IMR-90 (cell line): ENCODE data around the gene NFE2L1. TPM values are rescaled to one million over a fixed set of nuclear protein-coding genes. Genes with fewer than 3 reads are reported as not detected.

Experiments
- ATAC-seq: fragments of 200-7000 bp; cut with Tn5 transposase; 2 replicates; pipeline ENCODE4 v1.9.1; 2020; ENCODE audit warnings: low read depth, mild to moderate bottlenecking, moderate library complexity
- BruUV-seq: library from RNA; stranded (reverse); fragments of 400-500 nt; replicated peaks from 2 replicates; lab custom pipeline; 2021; lab: Mats Ljungman, UMichigan
- CTCF ChIA-PET: fragments of 300-600 bp; formaldehyde crosslinking; extraction: SDS; loops from one replicate; lab custom pipeline; 2021; ENCODE audit warnings: antibody characterized with exemption; lab: Yijun Ruan, JAX
- POLR2A ChIA-PET: fragments of 300-600 bp; sonication (Branson Sonifier 250); formaldehyde crosslinking; loops from one replicate; lab custom pipeline; 2022; ENCODE audit warnings: antibody characterized with exemption; ENCODE audit not compliant: unreplicated experiment; lab: Charles Lee
- DNase-seq: peaks from one replicate; pipeline ENCODE4 v3.0.0; 2013
- H2AFZ ChIP-seq: replicated peaks from 2 replicates; pipeline ENCODE3; 2013; ENCODE audit warnings: low read length, mild to moderate bottlenecking; ENCODE audit not compliant: poor library complexity
- H2AK5ac ChIP-seq: 2 replicates; pipeline ENCODE4 v1.6.1; 2013; ENCODE audit warnings: low read depth, low read length, inconsistent platforms
- H2AK9ac ChIP-seq: replicated peaks from 2 replicates; pipeline ENCODE3; 2013; ENCODE audit warnings: mild to moderate bottlenecking, low read depth, low read length, moderate library complexity; ENCODE audit not compliant: poor library complexity
- H2BK120ac ChIP-seq: 2 replicates; pipeline ENCODE4 v1.6.1; 2013; ENCODE audit warnings: low read depth, low read length, inconsistent platforms
- H2BK15ac ChIP-seq: 3 replicates; pipeline ENCODE4 v1.6.1; 2013; ENCODE audit warnings: low read depth, low read length, inconsistent platforms
- H2BK20ac ChIP-seq: 2 replicates; pipeline ENCODE4 v1.6.1; 2013; ENCODE audit warnings: low read depth, mild to moderate bottlenecking, inconsistent platforms, low read length, moderate library complexity
- H2BK5ac ChIP-seq: 2 replicates; pipeline ENCODE4 v1.6.1; 2013; ENCODE audit warnings: mild to moderate bottlenecking, low read depth, low read length, inconsistent platforms; ENCODE audit not compliant: poor library complexity, severe bottlenecking
- H3K14ac ChIP-seq: replicated peaks from 2 replicates; pipeline ENCODE4 v1.6.1; 2013; ENCODE audit warnings: low read depth, low read length, inconsistent platforms
- H3K18ac ChIP-seq: 2 replicates; pipeline ENCODE4 v1.6.1; 2013; ENCODE audit warnings: low read depth, low read length, control low read depth
- H3K23ac ChIP-seq: 2 replicates; pipeline ENCODE4 v1.6.1; 2013; ENCODE audit warnings: low read depth, low read length, inconsistent platforms
- H3K27ac ChIP-seq: 2 replicates; pipeline ENCODE4 v1.5.1; 2013; ENCODE audit warnings: mild to moderate bottlenecking, control low read depth, low read length; ENCODE audit not compliant: insufficient read depth
- H3K27me3 ChIP-seq: 2 replicates; pipeline ENCODE4 v1.6.1; 2013; ENCODE audit warnings: low read length; ENCODE audit not compliant: control insufficient read depth, insufficient read depth
- H3K36me3 ChIP-seq: 2 replicates; pipeline ENCODE4 v1.6.1; 2013; ENCODE audit warnings: low read length, mixed read lengths; ENCODE audit not compliant: control insufficient read depth, insufficient read depth
- H3K4ac ChIP-seq: 2 replicates; pipeline ENCODE4 v1.6.1; 2013; ENCODE audit warnings: low read depth, low read length, inconsistent platforms
- H3K4me1 ChIP-seq: 2 replicates; pipeline ENCODE4 v1.6.1; 2013; ENCODE audit warnings: low read length, mixed read lengths; ENCODE audit not compliant: control insufficient read depth, insufficient read depth
- H3K4me2 ChIP-seq: 2 replicates; pipeline ENCODE4 v1.6.1; 2013; ENCODE audit warnings: low read depth, mild to moderate bottlenecking, control low read depth, low read length, moderate library complexity
- H3K4me3 ChIP-seq: 2 replicates; pipeline ENCODE4 v1.5.1; 2013; ENCODE audit warnings: low read depth, mild to moderate bottlenecking, control low read depth, low read length, moderate library complexity; ENCODE audit not compliant: insufficient read depth
- H3K56ac ChIP-seq: 2 replicates; pipeline ENCODE4 v1.6.1; 2013; ENCODE audit warnings: low read length, inconsistent platforms; ENCODE audit not compliant: insufficient read depth; ENCODE audit errors: extremely low read depth
- H3K79me1 ChIP-seq, 2 experiments: 2 replicates each; pipeline ENCODE4 v1.6.1; 2013; ENCODE audit warnings: low read length in 2 of 2, inconsistent platforms in 1 of 2, low read depth in 1 of 2
- H3K9ac ChIP-seq: 2 replicates; pipeline ENCODE4 v1.6.1; 2013; ENCODE audit warnings: low read depth, low read length, control low read depth
- H3K9me1 ChIP-seq: 2 replicates; pipeline ENCODE4 v1.6.1; 2013; ENCODE audit warnings: low read length, inconsistent platforms; ENCODE audit not compliant: insufficient read depth
- H3K9me3 ChIP-seq: 2 replicates; pipeline ENCODE4 v1.6.1; 2013; ENCODE audit warnings: low read length; ENCODE audit not compliant: control insufficient read depth, insufficient read depth
- H4K20me1 ChIP-seq: 2 replicates; pipeline ENCODE4 v1.6.1; 2013; ENCODE audit warnings: low read length, inconsistent platforms; ENCODE audit not compliant: insufficient read depth
- H4K5ac ChIP-seq: 2 replicates; pipeline ENCODE4 v1.6.1; 2013; ENCODE audit warnings: mild to moderate bottlenecking, low read depth, low read length, control low read depth
- H4K8ac ChIP-seq, 2 experiments: 2 replicates each; pipeline ENCODE4 v1.6.1; 2013; ENCODE audit warnings: low read depth in 2 of 2, low read length in 2 of 2, control low read depth in 1 of 2, inconsistent platforms in 1 of 2
- H4K91ac ChIP-seq: 2 replicates; pipeline ENCODE4 v1.6.1; 2013; ENCODE audit warnings: low read depth, low read length, inconsistent platforms; ENCODE audit not compliant: insufficient read depth
- MXI1 ChIP-seq: IDR thresholded peaks from 2 replicates; pipeline ENCODE4 v1.6.1; 2012; ENCODE audit warnings: low read depth, mild to moderate bottlenecking, low read length, moderate library complexity, borderline replicate concordance
- RFX5 ChIP-seq: IDR thresholded peaks from 2 replicates; pipeline ENCODE4 v1.8.0; 2012; ENCODE audit warnings: low read depth, mild to moderate bottlenecking, low read length, moderate library complexity
- WGBS, 2 experiments: methylation state at CpG; one replicate each; pipeline versions ENCODE4 v1.1.5 to v1.1.7; 2013; ENCODE audit warnings: missing lambda C conversion rate in 2 of 2; ENCODE audit not compliant: insufficient read length in 1 of 2; ENCODE audit errors: extremely low coverage in 2 of 2; 5-methylcytosine and 5-hydroxymethylcytosine counted together
- dilution Hi-C: fragments of 300-500 bp; cut with HindIII; formaldehyde crosslinking; loops from one replicate; pipeline ENCODE4 v1.14.3; 2018; ENCODE audit warnings: low sequenced_read_pairs; ENCODE audit not compliant: unreplicated experiment
- in situ Hi-C: fragments of 300-500 bp; cut with MboI; formaldehyde crosslinking; loops from 3 replicates; pipeline ENCODE4 v1.14.3; 2019; ENCODE audit warnings: low sequenced_read_pairs, inconsistent platforms, mixed read lengths
- intact Hi-C: fragments of 100-400 bp; cut with micrococcal nuclease; formaldehyde crosslinking; loops from 2 replicates; pipeline ENCODE4 v1.10.0; 2022
- polyA plus RNA-seq, 3 experiments: library from polyadenylated mRNA; depleted of rRNA; stranded (reverse); fragments of >200 nt; gene quantifications; 2 replicates each; pipeline ENCODE4 v1.2.3, GENCODE V29; 2012; ENCODE audit warnings: low replicate concordance in 1 of 3
- total RNA-seq: library from RNA; depleted of rRNA; stranded (reverse); fragments of >200 nt; gene quantifications from 2 replicates; pipeline ENCODE4 v1.2.3, GENCODE V29; 2012

The NFE2L1 gene
- total and polyA plus RNA-seq, 2 of the 4 experiments (the other 2 are of a cell fraction), result 42.8 to 122 TPM

- dilution Hi-C loops, result no loop called here
- Histone ChIP-seq H2AK5ac (no peak overlapping the region), H3K9me1 (peaks cover 5% of the 10 kb centered on the region; the same call in 1 of the 2 replicates), H2BK15ac (no peak overlapping the region), H4K20me1 (no peaks in the 10 kb centered on the region), H2AK9ac (no peak overlapping the region), H3K18ac (no peak overlapping the region), H3K23ac (no peak overlapping the region), H4K8ac (no peak overlapping the region), H3K27ac (no peak overlapping the region), H3K4me2 (no peak overlapping the region), H2BK120ac (no peak overlapping the region), H3K4me3 (no peak overlapping the region), H3K4me1 (peaks cover 2% of the 10 kb centered on the region), H3K27me3 (no peaks in the 10 kb centered on the region), H2BK5ac (no peak overlapping the region), H2AFZ (no peak overlapping the region), H4K5ac (no peak overlapping the region), H3K14ac (no peak overlapping the region), H3K9ac (no peak overlapping the region), H4K91ac (no peak overlapping the region), H3K36me3 (no peaks in the 10 kb centered on the region), H2BK20ac (no peak overlapping the region), H3K4ac (no peak overlapping the region), H3K56ac (no peak overlapping the region), H3K9me3 (no peaks in the 10 kb centered on the region), H3K79me1 (peaks cover 7 to 27% of the 10 kb centered on the region in 2 experiments)
- BruUV-seq, result no TSS peak
- intact Hi-C loops, result no loop called here
- ChIA-PET POLR2A (no interaction called here), CTCF (no interaction called here)
- no CpG with 5 or more reads among the region's 2 CpGs for WGBS, 2 experiments
- TF ChIP-seq MXI1, result no peak
- no peak for TF ChIP-seq RFX5
- DNase-seq (no peak), ATAC-seq (no peak)
- in situ Hi-C loops, result no loop called here
Observed at GRCh38 chr17:48043176-48043575, 5.0 kb upstream of the NFE2L1 start.
